GM18519 (cell line): ENCODE measurements around the gene ARHGEF18.
"Not testable (repeated sequence)": the region's sequence is repeated elsewhere in the genome, so short reads cannot be mapped to it uniquely, and the experiment has no call there.

Source experiments
- ATAC-seq: cut with Tn5 transposase; IDR thresholded peaks from one replicate; pipeline ENCODE4 v1.9.1; 2021; ENCODE audit warnings: mild to moderate bottlenecking, moderate library complexity; ENCODE audit not compliant: unreplicated experiment, low FRiP score

ARHGEF18 gene

DNA sequence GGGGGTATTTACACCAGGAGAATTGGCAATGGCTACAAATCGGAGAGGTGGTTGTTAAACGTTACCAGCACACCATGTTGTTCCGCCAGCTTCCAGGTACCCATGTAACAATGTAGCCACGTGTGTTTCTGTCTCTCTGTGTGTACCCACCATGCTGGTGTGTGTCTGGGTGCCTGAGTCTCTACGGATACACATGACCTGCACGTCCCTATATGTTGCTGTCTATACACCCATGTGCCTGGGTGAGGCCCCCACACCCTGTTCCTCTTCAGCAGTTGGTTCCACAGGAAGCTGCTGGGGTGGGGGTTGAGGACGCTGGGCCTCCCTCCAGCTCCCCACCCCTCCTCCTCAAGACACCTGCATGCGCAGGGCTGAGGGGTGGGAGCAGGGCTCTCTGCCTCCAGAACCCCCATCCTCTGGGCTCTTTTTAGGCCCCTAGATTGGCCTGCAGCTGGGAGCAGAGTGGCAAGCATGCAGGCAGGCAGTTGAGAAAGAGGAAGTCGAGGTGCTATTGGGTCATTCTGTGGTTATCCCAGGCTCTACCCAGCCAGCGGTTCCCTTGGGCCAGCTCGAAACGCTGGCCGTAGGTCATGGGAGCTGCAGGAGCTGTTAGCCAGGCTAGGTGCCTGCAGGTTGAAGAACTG, at the start of gene ARHGEF18:
Gene ARHGEF18 (plus strand): TSS at position 351 of the 644 bp plus-strand sequence. CDS start 13,954 bp downstream, outside the sequence.
- ATAC-seq: no peak

- no peak for ATAC-seq
Observed at GRCh38 chr19:7301525-7301924, 47.2 kb upstream of the ARHGEF18 start.

GRCh38 chr19:7303470-7303869, 45.3 kb upstream of the ARHGEF18 start:
- ATAC-seq: no peak

- no peak for ATAC-seq
Observed at GRCh38 chr19:7304200-7304599, 44.5 kb upstream of the ARHGEF18 start.

DNA sequence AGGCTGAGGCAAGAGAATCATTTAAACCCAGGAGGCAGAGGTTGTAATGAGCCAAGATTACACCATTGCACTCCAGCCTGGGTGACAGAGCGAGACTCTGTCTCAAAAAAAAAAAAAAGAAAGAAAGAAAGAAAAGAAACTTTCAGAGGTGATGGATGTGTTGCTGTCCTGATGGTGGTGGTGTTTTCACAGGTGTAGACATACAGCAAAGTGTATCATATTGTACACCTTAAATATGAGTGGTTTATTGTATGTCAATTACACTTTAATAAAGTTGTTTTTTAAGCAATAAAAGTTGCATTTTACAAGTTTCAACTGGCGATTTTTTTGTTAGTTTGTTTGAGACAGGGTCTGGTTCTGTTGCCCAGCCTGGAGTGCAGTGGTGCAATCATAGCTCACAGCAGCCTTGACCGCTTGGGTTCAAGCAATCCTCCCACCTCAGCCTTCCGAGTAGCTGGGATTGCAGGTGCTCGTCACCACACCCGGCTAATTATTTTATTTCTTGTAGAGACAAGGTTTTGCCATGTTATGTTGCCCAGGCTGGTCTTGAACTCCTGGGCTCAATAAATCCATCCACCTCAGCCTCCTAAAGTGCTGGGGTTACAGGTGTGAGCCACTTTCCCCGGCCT, 41.0 kb upstream of the ARHGEF18 start:
- no peak for ATAC-seq

- ATAC-seq: not testable (repeated sequence)
Observed at GRCh38 chr19:7308327-7308726, 40.4 kb upstream of the ARHGEF18 start.

- no peak for ATAC-seq
Observed at GRCh38 chr19:7311911-7312310, 36.8 kb upstream of the ARHGEF18 start.

DNA sequence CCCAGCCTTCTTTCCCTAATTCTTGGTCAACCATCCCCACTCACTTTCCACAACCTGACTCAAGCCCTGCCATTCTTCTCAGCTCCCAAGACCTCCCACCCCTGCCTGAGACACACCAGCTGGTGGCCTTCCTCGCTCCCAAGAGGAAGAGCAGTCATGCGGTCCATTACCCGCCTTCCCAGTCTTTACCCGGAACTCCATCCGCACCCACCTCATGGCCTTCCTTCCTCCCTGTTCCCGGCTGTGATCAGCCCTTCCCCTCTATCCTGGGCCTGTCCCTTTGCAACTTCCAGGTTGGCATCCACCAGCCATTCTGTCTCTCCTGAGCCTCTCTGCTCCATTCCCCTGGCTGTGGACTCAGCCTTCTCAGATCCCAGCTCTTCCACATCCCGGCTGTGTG, 35.9 kb upstream of the ARHGEF18 start:
- ATAC-seq: no peak

DNA sequence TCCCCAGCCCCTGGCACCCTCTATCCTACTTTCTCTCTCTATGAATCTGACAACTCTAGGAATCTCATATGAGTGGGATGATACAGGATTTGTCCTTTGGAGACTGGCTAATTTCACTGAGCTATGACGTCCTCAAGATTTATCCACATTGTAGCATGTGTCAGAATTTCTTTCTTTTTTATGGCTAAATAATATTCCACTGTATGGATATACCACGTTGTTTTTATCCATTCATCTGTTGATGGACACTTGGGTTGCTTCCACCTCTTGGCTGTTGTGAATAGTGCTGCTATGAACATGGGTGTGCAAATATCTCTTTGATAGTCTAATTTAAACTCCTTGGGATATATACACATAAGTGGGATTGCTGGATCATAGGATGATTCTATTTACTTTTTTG, 30.6 kb upstream of the ARHGEF18 start:
- ATAC-seq: no peak

DNA sequence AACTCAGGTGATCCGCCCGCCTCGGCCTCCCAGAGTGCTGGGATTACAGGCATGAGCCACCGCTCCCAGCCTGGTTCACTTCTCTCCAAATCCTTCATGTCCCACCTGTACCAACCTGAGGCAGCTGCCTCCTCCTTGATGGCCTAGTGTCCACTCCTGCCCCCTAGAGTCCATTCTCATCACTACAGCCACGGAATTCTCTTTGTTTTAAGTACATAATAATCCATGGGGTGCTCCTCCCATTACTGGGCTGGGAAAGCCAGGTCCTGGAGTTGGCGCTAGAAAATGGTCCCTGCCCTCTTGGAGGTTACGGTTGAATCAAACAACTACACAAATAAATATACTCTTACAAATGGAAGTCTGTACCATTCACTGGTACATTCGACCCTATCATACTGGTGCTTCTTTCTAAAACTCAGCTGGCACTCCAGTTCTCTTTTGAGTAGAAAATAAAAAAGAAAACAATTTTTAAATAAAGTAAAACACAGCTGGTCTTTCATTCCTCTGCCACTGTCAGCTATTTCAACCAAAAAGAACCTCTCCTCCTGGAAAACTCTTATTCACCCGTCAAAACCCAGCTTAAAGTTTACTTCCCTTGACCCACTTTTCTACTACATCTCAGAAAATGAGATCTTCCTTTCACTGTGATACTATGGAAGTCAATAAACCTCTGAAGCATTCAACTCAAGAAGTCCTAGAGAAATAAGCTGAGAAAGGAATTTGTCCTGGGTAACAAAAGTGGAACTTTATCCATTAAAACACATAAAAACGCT, 22.4 kb upstream of the ARHGEF18 start:
- no peak for ATAC-seq

GRCh38 chr19:7327802-7328201, 20.9 kb upstream of the ARHGEF18 start:
- ATAC-seq: no peak

GRCh38 chr19:7328647-7329046, 20.1 kb upstream of the ARHGEF18 start:
- ATAC-seq: no peak

DNA sequence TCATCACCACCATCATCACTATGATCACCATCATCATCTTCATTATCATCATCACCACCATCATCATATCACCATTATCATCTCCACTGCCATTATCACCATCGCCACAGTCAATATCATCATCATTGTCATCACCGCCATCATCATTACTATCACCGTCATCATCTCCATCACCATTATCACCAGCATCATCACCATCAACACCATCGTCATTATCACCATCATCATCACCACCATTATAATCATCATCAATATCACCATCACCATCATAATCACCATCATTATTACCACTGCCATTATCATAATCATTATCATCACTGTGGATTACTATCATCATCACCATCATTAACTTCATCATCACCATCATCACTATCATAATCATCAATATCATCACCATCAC, 17.3 kb upstream of the ARHGEF18 start:
- ATAC-seq: no peak

DNA sequence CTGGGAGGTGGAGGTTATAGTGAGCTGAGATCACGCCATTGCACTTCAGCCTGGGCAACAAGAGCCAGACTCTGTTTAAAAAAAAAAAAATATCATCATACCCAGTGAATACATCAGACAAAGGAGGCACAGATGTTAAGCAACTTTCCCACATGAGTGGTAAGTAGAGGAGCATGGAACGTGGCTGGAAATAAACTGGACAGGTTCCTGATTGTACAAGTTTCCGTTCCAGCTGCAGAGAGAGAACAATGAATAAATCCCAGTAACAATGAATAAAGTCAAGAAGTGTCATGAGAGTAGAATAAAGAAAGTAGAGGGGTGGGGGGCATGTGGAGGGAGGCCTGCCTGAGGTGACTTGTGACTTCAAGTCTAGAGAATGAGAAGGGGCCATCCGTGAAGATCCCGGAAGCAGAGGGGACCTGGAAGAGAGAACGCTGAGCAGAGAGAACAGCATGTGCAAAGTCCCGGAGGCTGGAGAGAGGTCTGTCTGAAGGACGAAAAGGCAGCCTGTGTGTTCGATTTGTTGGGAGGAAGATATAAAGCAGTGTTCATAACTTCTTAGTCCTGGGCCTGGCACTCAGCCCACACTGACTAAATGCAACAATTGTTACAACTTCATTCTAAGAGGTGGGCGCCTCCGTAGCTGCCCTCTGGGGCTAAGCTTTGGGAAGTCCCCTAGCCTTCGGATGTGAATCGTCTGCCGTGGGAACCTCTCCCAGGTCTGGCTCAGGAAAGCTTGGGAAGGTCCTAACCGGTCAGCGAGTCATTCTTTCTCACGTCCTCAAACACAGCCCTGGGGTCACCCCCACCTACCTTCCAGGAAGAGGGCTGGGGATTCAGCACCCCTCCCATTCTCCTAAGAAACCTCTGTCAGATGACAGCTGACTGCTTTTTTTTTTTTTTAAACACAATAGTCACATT, 15.3 kb upstream of the ARHGEF18 start:
- no peak for ATAC-seq

- no peak for ATAC-seq
Observed at GRCh38 chr19:7336321-7336973, 12.3 kb upstream of the ARHGEF18 start.

GRCh38 chr19:7337380-7338194, 11.2 kb upstream of the ARHGEF18 start:
- ATAC-seq: peak; percentile 50

DNA sequence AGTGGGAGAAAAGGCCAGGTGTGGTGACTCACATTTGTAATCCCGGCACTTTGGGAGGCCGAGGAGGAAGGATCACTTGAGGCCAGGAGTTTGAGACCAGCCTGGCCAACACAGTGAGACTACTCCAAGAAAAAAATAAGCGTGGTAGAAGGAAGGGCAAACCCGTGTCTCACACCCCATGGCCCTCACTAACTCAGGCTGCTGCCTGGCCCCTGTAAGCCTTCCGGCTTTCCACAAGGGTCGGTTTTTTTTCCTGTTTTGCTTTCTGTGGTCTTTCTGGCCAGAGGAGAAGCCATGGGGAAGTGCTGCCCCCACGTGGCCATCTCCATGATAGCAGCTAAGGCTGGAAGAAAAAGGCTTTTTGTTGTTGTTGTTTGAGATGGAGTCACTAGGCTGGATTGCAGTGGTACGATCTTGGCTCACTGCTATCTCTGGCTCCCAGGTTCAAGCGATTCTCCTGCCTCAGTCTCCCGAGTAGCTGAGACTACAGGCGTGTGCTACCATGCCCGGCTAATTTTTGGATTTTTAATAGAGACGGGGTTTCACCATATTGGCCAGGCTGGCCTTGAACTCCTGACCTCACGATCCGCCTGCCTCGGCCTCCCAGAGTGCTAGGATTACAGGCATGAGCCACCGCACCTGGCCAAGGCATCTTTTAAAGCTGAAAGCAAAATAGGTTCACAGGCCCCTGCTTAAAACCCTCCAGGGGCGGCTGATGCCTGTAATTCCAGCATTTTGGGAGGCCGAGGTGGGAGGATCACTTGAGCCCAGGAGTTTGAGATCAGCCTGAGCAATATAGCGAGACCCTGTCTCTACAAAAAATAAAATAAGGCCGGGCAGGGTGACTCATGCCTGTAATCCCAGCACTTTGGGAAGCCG, 7.5 kb upstream of the ARHGEF18 start:
- no peak for ATAC-seq

DNA sequence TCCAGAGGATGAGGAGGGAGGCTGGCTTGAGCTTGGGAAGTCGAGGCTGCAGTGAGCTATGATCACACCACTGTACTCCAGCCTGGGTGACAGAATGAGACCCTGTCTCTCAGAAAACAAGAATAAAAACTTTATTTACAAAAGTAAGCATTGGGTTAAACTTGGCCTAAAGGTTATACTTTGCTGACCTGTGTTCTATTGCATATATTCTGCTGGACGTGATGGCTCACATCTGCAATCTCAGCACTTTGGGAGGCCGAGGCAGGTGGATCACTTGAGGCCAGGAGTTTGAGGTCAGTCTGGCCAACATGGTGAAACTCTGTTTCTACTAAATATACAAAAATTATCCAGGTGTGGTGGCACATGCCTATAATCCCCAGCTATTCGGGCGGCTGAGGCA, 6.6 kb upstream of the ARHGEF18 start:
- no peak for ATAC-seq
